Stimulated activated CD8-positive, alpha-beta memory T cell treated with anti-CD3 and anti-CD28 coated beads, Interleukin-15, amount 100 ng/mL, for 48 hours (primary cell): ENCODE results near the gene TMEM129.
A peak's percentile ranks its signal among the peaks of the same experiment; 100 is the strongest.

Experiments used
- DNase-seq, 2 donors: peaks; one replicate each; pipeline ENCODE4 v3.0.0-alpha.2; 2020; ENCODE audit warnings: low read depth in 2 of 2

Gene TMEM129, protein sequence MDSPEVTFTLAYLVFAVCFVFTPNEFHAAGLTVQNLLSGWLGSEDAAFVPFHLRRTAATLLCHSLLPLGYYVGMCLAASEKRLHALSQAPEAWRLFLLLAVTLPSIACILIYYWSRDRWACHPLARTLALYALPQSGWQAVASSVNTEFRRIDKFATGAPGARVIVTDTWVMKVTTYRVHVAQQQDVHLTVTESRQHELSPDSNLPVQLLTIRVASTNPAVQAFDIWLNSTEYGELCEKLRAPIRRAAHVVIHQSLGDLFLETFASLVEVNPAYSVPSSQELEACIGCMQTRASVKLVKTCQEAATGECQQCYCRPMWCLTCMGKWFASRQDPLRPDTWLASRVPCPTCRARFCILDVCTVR

DNA sequence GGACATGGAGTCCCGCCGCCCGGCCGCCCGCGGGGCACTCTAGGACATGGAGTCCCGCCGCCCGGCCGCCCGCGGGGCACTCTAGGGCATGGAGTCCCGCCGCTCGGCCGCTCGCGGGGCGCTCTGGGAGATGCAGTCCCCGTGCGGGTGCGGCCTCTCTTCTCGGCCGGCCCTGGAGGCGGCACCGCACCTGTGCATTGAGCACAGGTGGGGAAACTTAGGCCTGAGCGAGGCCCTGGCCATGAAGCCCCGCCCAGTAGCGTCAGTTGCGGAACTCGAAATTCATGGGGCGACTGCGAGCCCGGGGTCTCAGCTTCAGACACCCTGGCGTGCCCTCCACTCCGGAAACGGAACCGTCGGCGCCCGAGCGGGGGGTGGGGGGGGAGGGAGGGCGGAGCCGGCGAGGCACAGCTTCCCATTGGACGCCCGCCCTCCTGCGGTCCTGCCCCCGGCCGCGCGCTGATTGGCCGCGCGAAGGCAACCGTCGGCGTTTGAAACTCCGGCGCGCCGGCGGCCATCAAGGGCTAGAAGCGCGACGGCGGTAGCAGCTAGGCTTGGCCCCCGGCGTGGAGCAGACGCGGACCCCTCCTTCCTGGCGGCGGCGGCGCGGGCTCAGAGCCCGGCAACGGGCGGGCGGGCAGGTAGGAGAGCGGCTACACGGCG, at the start of gene TMEM129, which contains the start of gene TACC3:
TSS of gene TMEM129 (minus strand) at position 321 of the 663 bp plus-strand sequence. CDS start 486 bp downstream, outside the sequence.
TSS of gene TACC3 (plus strand) at position 519 of the 663 bp plus-strand sequence. CDS start 1,901 bp downstream, outside the sequence.
- DNase-seq: peak; percentile 90 to 93

DNA sequence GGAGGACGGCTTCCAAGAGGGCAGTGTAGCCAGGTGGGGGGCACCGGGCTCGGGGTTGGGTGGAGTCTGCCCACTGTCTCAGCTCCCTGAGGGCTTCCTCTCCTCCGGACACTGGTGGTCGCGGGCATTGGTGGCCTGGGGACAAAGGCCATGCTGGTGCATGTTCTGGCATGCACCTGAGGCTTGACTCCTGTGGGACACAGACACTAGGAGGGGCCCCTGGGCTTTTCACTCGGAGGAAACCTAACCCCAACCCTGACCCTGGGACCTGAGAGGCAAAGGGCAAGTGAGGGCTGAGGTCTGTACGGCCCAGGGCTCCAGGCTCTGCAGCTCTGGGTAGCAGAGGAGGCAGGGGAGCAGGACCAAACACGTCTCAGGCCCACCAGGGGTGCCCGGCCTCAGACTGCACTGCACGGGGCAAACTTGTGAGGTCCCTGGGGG, 49.7 kb upstream of the TMEM129 start:
- no peak for DNase-seq

DNA sequence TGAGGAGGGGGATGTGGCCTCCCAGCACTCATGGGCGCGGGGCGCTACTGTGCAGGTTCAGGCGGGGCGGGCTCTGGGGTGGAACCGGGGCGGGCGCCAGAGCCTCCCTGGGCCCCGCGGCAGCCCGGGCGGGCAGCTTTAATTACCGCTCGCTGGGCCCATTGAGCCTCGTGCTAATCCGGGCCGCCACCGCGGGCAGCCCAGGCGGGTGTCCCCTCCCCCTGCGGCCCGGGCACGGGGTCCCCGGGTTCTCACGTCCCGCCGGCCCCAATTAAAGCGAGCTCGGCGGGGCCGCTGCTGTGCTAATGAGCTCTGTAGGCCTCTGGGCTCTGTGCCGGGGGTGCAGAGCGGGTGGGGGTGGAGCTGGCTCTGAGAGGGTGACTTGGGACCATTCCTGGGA, 49.1 kb upstream of the TMEM129 start:
- DNase-seq: no peak

DNA sequence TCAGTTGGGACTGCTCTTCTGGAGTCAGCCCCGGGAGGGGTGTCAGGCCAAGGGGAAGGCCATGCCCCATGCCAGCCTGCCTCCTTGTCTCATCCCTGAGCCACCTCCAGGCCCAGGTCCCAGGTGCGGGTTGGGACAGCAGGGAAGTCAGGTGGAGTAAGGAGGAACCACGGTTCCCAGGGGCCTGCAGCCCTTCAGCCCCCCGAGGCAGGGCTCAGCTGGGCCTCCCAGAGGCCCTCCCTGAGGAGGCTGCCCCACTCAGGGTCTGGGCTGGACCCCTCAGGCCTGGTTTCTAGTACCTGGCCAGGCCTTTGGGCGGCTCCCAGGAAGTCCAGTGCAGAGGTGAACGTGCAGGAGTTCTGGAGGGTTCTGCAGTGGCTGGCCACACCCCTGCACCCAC, 48.6 kb upstream of the TMEM129 start:
- no peak for DNase-seq

DNA sequence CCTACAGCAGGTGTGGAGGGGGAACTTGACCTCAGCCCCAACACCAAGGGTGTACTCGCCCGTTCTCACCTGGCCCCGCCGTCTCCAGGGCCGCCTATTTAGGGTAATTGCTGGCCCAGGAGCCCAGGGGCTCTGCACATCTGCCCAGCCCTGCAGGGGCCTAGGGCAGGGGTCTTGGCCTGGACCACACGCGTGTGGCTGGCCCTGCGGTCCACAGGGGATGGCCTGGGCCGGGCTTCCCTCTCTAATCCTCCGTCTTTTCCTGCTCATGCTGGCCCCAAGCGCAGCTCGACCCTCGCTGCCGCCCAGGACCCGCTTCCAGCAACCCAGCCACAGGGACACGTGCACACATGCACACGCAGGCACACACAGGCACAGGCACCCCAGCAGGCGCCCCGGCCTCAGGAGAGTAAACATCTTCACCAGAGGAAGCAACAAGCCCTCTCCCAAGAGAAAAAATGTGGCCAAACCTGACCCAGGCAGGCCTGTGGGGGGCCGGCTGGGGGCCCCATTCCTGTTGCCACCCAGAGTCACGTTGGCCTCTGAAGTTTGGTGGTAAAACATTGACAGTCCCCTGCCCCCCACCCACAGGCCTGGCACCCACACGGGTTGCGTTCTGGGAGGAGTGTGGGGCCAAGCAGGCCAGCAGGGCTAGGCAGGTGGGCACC, 47.4 kb upstream of the TMEM129 start:
- no peak for DNase-seq

DNA sequence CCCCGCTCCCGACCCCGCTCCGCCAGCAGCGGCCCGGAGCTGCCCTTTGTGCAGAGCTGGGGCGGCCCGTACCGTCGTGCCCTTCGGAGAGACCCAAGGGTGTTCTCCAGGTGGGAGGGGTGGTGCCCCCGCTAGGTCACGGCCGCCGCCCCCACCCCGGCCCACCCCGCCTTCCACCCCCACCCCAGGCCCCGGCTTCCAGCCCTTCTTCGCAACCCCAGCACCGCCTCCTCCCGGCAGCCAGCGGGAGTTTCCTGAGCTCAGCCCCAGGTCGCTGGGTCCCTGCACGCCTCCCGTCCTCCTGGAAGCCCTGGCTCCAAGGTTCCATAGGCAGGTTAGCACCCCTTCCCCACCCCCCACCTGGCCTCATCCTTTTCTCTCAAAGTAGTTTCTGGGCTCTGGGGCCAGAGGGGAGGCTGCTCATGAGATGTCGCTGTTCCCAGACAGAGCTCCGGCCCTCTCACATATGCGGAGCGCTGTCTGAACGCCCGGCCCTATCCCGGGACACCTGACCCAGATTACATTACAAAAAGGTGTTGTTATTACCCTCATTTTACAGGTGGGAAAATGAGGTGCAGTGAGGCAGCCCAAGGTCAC, 46.7 kb upstream of the TMEM129 start:
- DNase-seq: no peak

DNA sequence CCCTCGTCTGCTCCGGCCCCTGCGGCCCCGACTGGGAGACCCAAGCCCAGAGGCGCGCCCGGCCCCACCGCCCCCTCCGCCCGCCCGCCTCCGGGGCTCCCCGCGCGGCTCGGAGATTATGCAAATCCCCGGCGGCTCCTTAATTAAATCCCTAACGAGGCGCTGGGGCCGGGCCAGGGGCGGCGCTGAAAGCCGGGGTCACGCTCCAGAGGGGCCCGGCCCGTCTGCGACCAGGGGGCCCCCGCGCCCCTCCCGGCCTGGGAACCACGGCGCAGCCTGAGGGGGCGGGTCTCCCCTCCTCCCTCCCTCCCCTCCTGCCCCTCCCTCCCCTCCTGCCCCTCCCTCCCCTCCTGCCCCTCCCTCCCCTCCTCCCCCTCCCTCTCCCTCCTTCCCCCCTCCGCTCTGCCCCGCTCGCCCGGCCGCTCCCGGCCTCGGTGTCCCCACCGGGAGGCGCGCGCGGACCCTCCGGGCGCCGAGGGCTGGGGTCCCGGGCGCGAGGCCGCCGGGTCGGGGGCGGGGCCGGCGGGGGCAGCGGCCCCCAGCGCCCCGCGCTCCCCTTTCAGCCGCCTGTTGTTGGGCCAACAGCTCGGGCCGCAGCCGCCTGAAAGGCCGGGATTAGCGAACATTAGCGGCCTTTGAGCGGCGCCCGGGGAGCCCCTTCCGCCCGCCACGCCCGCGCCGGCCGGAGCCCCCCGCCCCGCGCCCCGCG, 46.1 kb upstream of the TMEM129 start:
- DNase-seq: no peak

DNA sequence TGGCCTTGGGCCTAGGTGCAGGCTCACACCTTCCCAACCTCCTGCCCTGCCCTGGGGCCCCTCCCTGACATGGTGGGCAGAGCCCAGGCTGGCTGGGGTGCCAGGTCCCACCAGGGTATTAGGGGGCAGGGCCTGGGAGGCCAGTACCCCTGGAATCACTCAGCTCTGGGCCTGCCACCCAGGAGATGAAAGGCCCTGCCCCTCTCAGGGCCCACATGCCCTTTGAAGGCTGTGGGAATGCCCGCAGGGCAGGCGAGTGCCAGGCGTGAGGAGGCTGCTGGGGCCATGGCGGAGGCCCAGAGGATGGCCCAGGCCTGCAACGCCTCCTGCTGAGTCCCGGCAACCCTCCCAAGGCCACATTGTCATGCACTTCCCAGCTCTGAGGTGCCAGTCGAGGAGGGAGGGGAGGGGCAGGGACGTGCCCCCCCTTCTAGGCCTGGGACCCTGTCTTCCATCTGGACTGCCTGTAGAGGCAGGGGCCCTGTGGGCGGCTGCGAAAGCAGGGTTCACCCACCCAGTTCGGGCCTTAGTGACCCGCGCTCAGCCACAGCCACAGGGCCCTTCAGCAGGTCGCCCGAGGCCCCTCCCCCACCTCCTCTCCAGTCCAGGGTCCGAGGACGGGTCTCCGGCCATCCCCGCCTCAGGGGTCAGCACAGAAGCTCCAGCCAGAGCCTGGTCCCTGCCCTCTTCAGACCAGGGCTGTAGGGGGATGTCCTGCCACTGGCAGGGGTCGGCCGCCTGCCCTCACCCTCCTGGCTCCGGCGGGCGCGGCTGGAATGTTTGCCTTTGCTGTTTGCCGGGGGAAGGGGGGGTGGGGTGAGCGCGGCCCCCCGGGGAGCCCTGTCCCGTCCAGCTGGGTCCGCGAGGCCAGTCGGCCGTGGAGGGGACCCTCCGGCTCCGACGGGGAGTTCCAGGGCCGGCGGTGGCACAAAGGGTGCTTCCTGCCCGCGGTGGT, 45.3 kb upstream of the TMEM129 start:
- DNase-seq: no peak

DNA sequence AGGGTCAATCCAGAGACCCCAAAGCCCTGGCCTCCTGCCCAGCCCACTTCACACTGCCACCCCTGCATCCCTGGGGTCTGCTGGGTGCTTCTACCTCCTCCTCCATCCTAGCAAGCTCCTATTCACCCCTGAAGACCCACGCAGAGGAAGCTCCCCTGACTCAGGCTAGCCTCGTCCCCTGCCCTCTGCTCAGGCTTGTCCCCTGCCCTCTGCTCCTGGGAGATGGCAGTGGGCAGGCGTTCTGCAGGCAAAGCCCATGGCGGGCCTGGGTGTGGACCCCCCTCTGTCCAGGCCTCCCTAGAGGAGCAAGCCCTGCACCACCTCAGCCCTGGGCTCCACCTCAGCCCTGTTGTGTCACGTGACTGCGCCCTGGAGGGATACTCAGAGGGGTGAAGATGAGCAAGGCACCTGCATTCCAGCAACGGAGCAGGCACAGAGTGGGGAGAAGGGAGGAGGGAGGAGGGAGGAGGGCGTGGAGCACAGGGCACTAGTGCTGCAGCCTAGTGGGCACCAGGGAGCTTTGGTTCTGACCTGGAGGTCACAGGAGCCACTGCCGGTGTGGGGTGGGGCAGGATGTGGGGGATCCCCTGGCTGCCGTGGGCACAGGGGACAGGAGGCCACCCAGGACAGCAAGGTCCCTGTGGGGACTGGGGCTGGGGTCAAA, 44.4 kb upstream of the TMEM129 start:
- no peak for DNase-seq

DNA sequence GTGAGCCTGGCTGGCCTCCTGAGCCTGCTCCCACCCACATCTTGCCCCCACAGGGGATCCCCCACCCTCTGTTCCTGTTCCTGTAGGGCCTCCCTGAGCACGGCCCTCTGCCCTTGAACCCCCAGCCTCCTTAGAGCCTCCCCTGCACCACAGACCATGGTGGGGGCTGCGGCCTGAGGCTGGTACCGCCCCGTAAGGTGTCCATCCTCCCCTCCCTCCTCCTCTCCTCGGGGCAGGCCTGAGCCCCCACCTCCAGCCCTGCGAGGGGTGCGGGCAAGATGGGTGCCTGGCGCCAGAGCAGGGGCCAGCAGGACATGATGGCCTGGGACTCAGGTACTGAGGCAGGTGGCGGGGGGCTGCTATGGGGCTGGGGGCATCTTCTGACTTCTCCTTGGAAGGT, 43.5 kb upstream of the TMEM129 start:
- no peak for DNase-seq

DNA sequence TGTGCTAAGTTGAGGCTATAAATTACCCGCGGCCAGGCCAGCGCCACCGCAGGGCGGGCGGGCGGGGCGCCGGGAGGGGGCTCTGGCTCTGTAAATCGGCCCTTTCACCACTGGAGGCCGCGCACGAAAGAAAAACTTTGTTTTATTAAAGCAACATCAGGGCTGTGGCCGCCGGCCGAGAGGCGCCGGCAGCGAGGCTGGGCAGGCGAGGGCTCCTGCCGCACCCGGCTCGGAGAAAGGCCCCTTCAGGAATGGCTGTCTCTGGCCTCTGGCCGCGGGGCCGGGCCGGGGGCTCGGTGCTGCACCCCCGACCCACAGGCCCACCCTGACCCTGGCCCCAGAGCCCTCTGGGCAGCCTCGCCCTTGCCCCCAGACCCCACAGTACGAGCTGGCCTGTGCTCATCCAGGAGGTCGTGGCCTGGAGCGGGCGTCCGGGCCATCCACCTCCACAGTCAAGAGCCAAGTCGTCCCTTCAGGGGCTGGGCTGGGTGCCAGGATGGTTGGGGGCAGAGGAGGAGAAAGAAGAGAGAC, 42.5 kb upstream of the TMEM129 start:
- no peak for DNase-seq

DNA sequence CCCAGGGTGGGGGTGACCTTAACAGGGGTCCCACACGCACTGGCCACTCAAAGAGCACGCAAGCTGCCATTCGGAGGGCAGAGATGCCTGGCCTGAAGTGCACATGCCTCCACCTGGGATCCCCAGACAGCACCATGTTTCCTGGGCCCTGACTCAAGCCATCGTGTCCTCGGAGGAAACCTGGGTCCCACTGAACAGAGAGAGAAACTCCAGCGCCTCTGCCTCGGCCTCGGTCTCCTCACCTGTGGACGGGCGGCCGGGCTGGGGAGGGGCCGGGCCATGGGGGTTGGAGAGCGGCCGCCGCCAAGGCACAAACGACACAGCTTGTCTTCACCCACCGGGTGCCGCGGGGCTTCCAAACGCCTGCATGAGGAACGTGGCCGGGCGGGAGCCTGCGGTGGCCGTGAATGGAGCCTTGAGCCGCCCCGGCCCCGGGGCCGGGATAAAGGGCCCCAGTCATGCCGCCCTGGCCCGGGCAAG, 42.0 kb upstream of the TMEM129 start:
- DNase-seq: no peak

DNA sequence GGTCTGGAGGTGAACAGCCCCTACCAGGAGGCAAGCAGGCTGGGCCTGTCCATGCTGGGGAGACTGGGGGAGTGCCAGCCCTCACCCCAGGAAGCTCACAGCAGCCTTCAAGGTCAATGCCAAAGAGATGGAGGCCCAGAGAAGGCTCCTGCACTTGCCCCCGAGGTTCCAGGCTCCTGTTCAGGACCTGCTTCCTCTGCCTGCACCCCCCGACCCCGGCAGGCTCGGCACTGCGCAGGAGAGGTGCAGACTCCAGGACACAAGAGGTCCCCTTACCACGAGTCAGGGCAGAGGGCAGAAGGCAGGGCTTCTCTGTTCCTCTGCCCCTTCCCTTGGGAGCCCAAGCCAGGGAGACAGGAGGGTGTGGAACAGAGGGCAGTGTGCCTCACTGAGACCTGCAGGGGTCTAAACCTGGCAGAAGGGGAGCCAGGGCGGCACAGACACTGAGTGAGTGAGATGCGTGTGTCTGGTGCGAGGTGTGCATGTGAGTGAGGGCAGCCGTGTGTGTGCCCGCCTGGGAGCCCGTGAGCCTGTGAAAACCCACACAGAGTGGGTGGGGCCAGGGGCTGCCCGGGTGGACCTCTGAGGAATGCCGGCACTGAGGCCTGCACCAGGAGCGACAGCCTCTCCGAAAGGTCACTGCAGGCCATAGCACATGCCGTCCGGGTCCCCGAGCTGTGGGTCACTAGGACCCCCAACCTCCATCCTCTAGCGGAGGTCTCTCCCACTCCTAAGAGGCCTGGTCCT, 41.3 kb upstream of the TMEM129 start:
- no peak for DNase-seq

DNA sequence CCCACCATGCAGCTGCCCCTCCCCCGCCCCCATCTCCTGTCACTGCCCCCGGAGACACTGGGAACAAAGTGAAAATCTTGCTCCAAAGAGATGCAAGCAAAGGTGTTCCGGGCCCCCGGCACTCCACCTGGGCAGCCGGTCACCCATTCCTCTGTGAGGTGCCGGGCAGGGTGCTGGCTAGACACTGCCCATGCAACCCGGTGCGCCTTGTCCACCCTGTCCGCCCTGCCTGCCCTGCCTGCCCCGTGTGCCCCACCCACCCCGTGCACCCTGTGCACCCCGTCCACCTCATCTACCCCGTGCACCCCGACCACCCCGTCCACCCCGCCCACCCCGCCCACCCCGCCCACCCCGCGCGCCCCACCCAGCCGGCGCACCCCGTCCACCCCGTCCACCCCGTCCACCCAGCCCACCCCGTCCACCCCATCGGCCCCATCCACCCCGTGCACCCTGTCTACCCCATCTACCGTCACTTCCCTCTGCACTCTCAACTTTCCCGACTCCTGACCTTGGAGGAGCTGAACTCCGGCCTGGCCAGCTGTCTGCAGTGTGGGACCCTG, 40.1 kb upstream of the TMEM129 start:
- DNase-seq: no peak

DNA sequence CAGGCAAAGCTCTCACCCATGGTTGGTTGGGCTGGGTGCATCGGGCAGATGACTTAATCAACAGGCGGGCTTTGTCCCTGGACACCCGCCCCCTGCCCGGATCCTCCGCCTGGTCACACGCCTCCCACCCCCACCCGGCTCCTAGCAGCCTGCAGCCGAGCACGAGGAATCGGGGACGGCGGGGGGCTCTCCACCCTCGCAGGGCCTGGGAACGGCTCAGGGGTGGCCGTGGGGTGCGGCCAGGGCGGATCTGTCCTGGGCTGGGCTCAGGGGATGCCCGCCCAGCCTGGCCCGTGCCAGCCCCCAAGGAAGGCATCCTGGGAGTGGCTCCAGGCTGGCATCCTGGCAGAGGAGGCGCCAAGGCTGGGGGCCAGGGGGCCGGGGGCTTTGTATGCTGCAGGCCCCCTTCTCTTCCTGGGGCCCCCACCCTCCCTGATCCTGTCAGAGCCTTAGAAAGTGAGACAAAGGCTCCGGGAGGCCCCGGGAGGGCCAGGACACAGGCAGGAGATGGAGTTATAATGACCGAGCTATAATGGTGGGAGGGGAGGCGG, 39.5 kb upstream of the TMEM129 start:
- no peak for DNase-seq

DNA sequence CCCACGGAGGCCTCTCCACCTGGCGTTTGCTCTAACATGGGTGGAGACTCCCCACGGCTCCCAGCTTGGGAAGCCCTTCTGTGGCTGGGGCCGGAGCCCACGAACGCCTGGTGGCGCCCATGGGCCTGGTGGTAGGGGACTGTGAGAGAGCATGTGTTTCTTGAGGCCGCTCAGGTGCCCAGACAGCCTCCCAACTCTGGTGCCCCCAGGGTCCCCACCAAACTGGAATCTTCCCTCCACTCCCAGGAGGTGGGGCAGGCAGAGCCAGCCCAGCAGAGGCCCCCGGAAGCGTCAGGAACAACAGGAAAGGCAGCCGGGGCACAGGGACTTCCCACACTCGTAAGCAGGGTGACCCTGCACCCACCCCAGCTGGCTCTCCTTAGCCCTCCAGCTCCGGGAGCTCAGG, 38.7 kb upstream of the TMEM129 start:
- DNase-seq: no peak

DNA sequence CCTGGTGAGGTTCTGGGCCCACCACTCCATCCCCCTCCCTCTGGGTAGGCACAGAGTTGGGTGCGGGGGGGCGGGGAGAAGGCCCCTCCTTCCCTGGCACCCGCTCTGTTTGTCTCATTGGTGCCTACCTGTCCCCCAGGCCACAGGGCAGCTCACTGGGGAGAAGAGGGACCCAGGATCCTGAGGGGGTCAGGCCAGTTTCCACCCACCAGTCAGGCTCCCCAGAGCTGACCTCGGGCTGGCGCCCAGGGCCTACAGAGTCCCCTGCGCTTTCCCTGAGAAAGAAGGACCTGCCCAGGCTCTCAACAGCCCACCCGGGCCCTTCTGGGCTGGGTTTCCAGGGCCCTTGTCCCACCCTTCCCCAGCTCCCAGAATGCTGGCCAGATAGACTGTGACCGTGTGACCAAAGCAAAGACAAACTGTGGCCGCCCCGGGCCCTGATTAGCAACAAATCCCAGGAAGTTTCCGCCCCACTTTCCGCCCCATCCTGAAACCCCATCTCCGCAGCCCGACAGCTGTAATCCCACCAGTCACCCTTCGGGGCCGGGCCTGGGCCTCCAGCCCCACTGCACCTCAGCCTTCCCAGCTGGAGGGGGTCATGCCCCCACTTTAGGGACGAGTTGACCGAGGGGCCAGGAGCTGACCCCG, 38.2 kb upstream of the TMEM129 start:
- no peak for DNase-seq
